Islet precursor cell (in vitro differentiated cells): Measurements from ENCODE around the gene RABGGTB.
"Not testable (repeated sequence)": the region's sequence is repeated elsewhere in the genome, so short reads cannot be mapped to it uniquely, and the experiment has no call there.

Experiments used
- DNase-seq: peaks from one replicate; pipeline ENCODE4 v3.0.0-alpha.2; 2018

Gene RABGGTB

DNA sequence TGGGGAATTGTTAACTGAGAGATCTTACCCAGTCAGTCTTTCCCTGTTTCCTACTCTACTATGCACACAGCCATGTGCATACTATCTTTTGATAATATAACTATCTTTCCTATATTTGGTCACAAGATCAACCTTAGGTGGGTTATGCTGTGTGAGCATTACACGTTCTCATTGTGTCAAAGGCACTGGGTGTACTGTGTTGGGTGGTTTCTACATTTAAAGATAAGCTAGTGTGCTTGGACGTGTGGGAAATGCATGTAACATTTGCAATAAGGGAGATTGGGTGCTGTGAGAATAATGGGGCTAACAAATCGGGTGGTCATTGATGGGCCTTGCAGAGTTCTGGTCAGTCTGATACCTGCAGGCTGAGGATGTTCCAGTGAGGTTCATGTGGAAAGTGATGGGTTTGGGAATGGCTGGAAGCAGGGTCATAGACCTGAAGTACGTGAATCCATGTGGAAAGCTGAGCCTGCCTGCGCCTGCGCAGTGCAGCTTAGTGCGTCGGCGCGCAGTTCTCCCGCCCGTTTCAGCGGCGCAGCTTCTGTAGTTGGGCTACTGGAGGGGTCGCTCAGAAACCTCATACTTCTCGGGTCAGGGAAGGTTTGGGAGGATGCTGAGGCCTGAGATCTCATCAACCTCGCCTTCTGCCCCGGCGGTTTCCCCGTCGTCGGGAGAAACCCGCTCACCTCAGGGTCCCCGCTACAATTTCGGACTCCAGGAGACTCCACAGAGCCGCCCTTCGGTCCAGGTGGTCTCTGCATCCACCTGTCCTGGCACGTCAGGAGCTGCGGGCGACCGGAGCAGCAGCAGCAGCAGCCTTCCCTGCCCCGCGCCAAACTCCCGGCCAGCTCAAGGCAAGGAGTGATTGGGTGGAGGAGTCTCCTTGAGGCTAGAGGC is 10.6 kb downstream of the RABGGTB start, which contains the start of gene MSH4:
Gene MSH4 (plus strand): TSS at position 507 of the 897 bp plus-strand sequence. CDS start 104 bp downstream, at position 611.
- peak; percentile 59 for DNase-seq

GRCh38 chr1:75797273-75797588 is 11.2 kb downstream of the RABGGTB start:
- no peak for DNase-seq

DNA sequence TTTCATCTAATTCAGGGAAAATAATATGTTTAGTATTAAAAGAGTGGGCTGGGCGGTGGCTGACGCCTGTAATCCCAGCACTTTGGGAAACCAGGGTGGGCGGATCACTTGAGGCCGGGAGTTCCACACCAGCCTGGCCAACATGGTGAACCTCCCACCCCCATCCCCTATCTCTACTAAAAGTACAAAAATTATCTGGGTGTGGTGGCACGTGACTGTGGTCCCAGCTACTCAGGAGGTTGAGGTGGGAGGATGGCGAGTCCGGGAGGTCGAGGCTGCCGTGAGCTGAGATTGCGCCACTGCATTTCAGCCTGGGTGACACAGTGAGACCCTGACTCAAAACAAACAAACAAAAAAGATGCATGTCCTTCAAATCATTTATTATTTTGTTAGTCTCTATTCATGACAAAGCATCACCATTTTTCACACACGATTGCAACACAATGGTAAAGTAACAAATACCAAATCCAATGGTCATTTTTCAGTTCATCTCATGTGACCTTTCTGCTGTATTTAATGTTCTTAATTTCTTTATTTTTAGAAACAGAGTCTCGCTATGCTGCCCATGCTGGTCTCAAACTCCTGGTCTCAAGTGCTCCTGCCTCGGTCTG is 11.7 kb downstream of the RABGGTB start:
- DNase-seq = no peak

GRCh38 chr1:75801480-75801879 is 15.4 kb downstream of the RABGGTB start:
- not testable (repeated sequence) for DNase-seq

DNA sequence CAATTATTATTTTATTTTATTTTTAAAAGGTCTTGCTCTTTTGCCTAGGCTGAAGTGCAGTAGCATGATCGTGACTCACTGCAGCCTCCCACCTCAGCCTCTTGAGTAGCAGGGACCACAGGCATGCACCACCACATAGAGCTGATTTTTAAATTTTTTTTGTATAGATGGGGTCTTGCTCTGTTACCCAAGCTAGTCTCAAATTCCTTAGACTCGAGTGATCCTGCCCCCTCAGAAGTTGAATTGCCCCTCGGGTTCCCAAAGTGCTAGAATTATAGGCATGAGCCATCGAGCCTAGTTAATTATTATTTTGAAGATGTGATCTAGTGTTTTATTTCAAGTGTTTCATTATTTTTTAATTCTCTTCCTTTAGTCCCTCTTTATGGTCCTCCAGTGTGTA is 22.9 kb downstream of the RABGGTB start:
- no peak for DNase-seq

DNA sequence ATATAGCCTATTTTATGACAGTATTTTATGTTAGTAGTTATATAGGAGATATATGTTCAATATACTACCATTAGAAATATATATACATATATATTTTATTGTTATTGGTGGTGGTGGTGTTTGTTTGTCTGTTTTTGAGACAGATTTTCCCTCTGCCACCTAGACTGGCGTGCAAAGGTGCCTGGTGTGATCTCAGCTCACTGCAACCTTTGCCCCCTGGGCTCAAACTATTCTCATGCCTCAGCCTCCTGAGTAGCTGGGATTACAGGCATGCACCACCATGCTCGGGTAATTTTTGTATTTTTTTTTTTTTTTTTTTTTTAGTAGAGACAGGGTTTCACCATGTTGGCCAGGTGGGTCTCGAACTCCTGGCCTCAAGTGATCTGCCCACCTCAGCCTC is 24.1 kb downstream of the RABGGTB start:
- not testable (repeated sequence) for DNase-seq

GRCh38 chr1:75811211-75811981 is 25.3 kb downstream of the RABGGTB start:
- DNase-seq = no peak

GRCh38 chr1:75812065-75812464 is 26.0 kb downstream of the RABGGTB start:
- no peak for DNase-seq

DNA sequence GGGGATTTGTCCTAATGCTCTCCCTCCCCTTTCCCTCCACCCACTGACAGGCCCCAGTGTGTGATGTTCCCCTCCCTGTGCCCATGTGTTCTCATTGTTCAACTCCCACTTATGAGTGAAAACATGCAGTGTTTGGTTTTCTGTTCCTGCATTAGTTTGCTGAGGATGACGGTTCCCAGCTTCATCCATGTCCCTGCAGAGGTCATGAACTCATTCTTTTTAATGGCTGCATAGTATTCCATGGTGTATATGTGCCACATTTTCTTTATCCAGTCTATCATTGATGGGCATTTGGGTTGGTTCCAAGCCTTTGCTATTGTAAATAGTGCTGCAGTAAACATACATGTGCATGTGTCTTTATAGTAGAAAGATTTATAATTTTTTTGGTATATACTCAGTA is 37.5 kb downstream of the RABGGTB start:
- DNase-seq = not testable (repeated sequence)

- no peak for DNase-seq
Measured at GRCh38 chr1:75836528-75837100, 50.6 kb downstream of the RABGGTB start.

GRCh38 chr1:75838079-75838478 is 52.0 kb downstream of the RABGGTB start:
- DNase-seq = no peak

GRCh38 chr1:75841421-75841820 is 55.4 kb downstream of the RABGGTB start:
- DNase-seq = no peak
